ENCODE measurements around the gene NHERF2.

DNA sequence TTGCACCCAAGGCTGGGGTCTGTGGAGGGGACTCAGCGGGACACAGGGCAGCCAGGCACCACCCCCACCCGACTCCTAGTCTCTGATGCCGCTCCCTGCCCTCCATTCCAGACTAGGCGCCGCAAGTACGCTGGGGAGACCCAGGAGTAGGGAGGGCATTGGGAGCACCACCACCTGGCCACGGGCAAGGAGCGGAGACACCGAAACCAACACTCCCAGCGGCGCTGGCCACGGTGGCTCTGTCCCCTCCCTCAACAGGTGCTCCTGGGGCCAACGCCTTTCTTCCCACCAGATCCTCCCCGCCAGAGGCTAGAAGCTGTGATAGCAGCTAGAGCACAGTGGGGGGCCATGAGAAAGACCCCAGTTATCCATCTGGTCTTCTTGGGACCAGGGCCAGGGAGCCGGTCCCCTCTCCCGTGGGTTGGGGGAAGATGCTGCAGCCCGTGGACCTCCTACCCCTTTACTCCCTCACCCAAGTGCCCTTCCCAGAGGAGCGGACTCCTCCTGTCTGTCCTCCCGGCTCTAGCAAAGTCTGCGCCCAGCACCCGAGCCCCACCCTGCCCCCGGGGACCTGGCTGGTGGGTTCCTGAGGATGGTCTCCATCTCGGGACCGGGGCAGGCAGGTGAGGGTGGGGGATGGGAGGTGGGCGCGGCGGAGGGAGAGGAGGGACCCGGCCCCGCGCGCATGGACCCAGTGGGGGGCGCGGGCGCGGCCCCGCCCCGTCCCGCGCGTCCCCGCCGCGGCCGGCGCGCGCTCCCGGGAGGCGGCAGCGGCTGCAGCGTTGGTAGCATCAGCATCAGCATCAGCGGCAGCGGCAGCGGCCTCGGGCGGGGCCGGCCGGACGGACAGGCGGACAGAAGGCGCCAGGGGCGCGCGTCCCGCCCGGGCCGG lies 37.2 kb upstream of the NHERF2 start, which contains the start of gene SYNGR3:
- TF ChIP-seq CTCF (IDR thresholded peaks at IDR 0.05) (no peak), POLR2AphosphoS5 (IDR thresholded peaks at IDR 0.05; ENCODE audit: low read depth, low read length) (no peak), REST (IDR thresholded peaks at IDR 0.05; ENCODE audit: insufficient read depth in 1 of 2, low read depth in 2 of 2, low read length in 1 of 2) (no peak), TCF7L2 (IDR thresholded peaks at IDR 0.05; ENCODE audit: low read depth, low read length) (no peak)

All from Panc1 (cell line).